GM10248 (cell line): ENCODE results near the gene DLG2.
"Not testable (repeated sequence)": the region's sequence is repeated elsewhere in the genome, so short reads cannot be mapped to it uniquely, and the experiment has no call there.

Experiments
- CTCF ChIA-PET: fragments of 300-600 bp; sonication (Branson Sonifier 250); formaldehyde crosslinking; extraction: SDS; loops from one replicate; lab custom pipeline; 2021; ENCODE audit warnings: antibody characterized with exemption; lab: Yijun Ruan, JAX
- POLR2A ChIA-PET: fragments of 350-650 bp; sonication (Branson Sonifier 250); formaldehyde crosslinking; extraction: SDS; loops from one replicate; lab custom pipeline; 2020; ENCODE audit warnings: antibody characterized with exemption; lab: Yijun Ruan, JAX
- DNase-seq: peaks from one replicate; pipeline ENCODE4 v3.0.0; 2012; ENCODE audit errors: extremely low spot score
- CTCF ChIP-seq: IDR thresholded peaks from 2 replicates; pipeline ENCODE4 v1.5.1; 2012; ENCODE audit warnings: mild to moderate bottlenecking, low read depth; ENCODE audit errors: extremely low read depth, missing control alignments, control extremely low read depth

The DLG2 gene

GRCh38 chr11:83437939-83438338, 2189.2 kb downstream of the DLG2 start:
- ChIA-PET POLR2A (no interaction called here), CTCF (no interaction called here)

GRCh38 chr11:83436855-83437254, 2190.3 kb downstream of the DLG2 start:
- no peak for DNase-seq
- CTCF ChIA-PET = no interaction called here
- no peak for TF ChIP-seq CTCF
- POLR2A ChIA-PET = no interaction called here

More at GRCh38 chr11:83437939-83438338, 2189.2 kb downstream of the DLG2 start:
- TF ChIP-seq CTCF = no peak
- DNase-seq = no peak

- POLR2A ChIA-PET, DNase-seq, CTCF ChIA-PET: not testable (repeated sequence)
These were observed 2192.3 kb downstream of the DLG2 start for GRCh38 chr11:83434812-83435211.

- no peak for TF ChIP-seq CTCF
- CTCF ChIA-PET = no interaction called here
- POLR2A ChIA-PET = no interaction called here
- no peak for DNase-seq
These were observed 2199.2 kb downstream of the DLG2 start for GRCh38 chr11:83427943-83428342.

GRCh38 chr11:83427501-83427900, 2199.6 kb downstream of the DLG2 start:
- CTCF ChIA-PET = no interaction called here
- DNase-seq = no peak
- POLR2A ChIA-PET = no interaction called here
- TF ChIP-seq CTCF = no peak

- CTCF ChIA-PET = no interaction called here
These were observed 2202.0 kb downstream of the DLG2 start for GRCh38 chr11:83425137-83425466.

GRCh38 chr11:83424376-83425136, 2202.6 kb downstream of the DLG2 start:
- ChIA-PET CTCF (no interaction called here), POLR2A (no interaction called here)
- TF ChIP-seq CTCF = no peak
- no peak for DNase-seq

More at GRCh38 chr11:83425137-83425466, 2202.0 kb downstream of the DLG2 start:
- no peak for TF ChIP-seq CTCF
- POLR2A ChIA-PET = no interaction called here
- DNase-seq = no peak

GRCh38 chr11:83422641-83423040, 2204.5 kb downstream of the DLG2 start:
- DNase-seq, POLR2A ChIA-PET, CTCF ChIA-PET: not testable (repeated sequence)
